Panc1 (cell line): ENCODE data around the gene ADAMTS1. TPM values are rescaled to one million over a fixed set of nuclear protein-coding genes. Genes with fewer than 3 reads are reported as not detected.

ENCODE experiments used
- ATAC-seq: fragments of 200-7000 bp; cut with Tn5 transposase; 2 replicates; pipeline ENCODE4 v1.9.1; 2020; ENCODE audit warnings: mild to moderate bottlenecking, moderate library complexity
- BruUV-seq: library from RNA; stranded (reverse); fragments of 400-500 nt; replicated peaks from 2 replicates; lab custom pipeline; 2021; lab: Mats Ljungman, UMichigan
- CTCF ChIA-PET: fragments of 300-600 bp; sonication (Branson Sonifier 250); formaldehyde crosslinking; loops from one replicate; lab custom pipeline; 2022; ENCODE audit warnings: antibody characterized with exemption; lab: Charles Lee
- POLR2A ChIA-PET: fragments of 300-600 bp; sonication (Branson Sonifier 250); formaldehyde crosslinking; loops from one replicate; lab custom pipeline; 2022; ENCODE audit warnings: antibody characterized with exemption; lab: Charles Lee
- DNase-seq: peaks from one replicate; pipeline ENCODE4 v3.0.0-alpha.2; 2010; ENCODE audit warnings: low read depth, low spot score
- H3K27ac ChIP-seq: 2 replicates; pipeline ENCODE4 v1.5.1; 2011; ENCODE audit warnings: mild to moderate bottlenecking, low read length, inconsistent platforms
- H3K27me3 ChIP-seq: fragments of 200-500 bp; sonication (Bioruptor generic); 2 replicates; pipeline ENCODE4 v1.6.0; 2014; ENCODE audit warnings: low read length, inconsistent platforms; ENCODE audit not compliant: control insufficient read depth, insufficient read depth
- H3K36me3 ChIP-seq: fragments of 200-500 bp; sonication (Bioruptor generic); 2 replicates; pipeline ENCODE4 v1.5.1; 2014; ENCODE audit warnings: inconsistent platforms, mild to moderate bottlenecking, low read length, moderate library complexity; ENCODE audit not compliant: control insufficient read depth, insufficient read depth
- H3K4me1 ChIP-seq: 2 replicates; pipeline ENCODE4 v1.5.1; 2011; ENCODE audit warnings: inconsistent platforms, mild to moderate bottlenecking, low read length, moderate library complexity; ENCODE audit not compliant: control insufficient read depth, insufficient read depth
- H3K4me3 ChIP-seq, 2 experiments: 2 replicates each; pipeline ENCODE4 v1.5.1; 2011 to 2012; ENCODE audit warnings: low read depth in 2 of 2, low read length in 2 of 2, mild to moderate bottlenecking in 2 of 2, inconsistent platforms in 1 of 2, moderate library complexity in 1 of 2
- H3K9me3 ChIP-seq: fragments of 200-500 bp; sonication (Bioruptor generic); 2 replicates; pipeline ENCODE4 v1.5.1; 2014; ENCODE audit warnings: low read depth, mild to moderate bottlenecking, inconsistent platforms, low read length, moderate library complexity; ENCODE audit not compliant: control insufficient read depth, insufficient read depth
- CTCF ChIP-seq: fragments of 450-650 bp; IDR thresholded peaks from 2 replicates; pipeline ENCODE4 v1.5.1; 2017; ENCODE audit warnings: mild to moderate bottlenecking
- POLR2AphosphoS5 ChIP-seq: IDR thresholded peaks from 2 replicates; pipeline ENCODE4 v1.6.1; 2012; ENCODE audit warnings: mild to moderate bottlenecking, low read depth, low read length, moderate library complexity
- REST ChIP-seq, 2 experiments: IDR thresholded peaks; 2 replicates each; pipeline ENCODE4 v1.6.1; 2011 to 2012; ENCODE audit warnings: low read depth in 2 of 2, control low read depth in 1 of 2, low read length in 1 of 2, mild to moderate bottlenecking in 1 of 2, moderate library complexity in 1 of 2; ENCODE audit not compliant: insufficient read depth in 1 of 2
- SIN3A ChIP-seq: IDR thresholded peaks from 2 replicates; pipeline ENCODE4 v1.6.1; 2012; ENCODE audit warnings: low read depth, mild to moderate bottlenecking, low read length, moderate library complexity, borderline replicate concordance; ENCODE audit not compliant: insufficient read depth
- TCF7L2 ChIP-seq: IDR thresholded peaks from 2 replicates; pipeline ENCODE4 v1.6.1; 2011; ENCODE audit warnings: mild to moderate bottlenecking, low read depth, low read length, inconsistent platforms
- in situ Hi-C: cut with HindIII; loops from 2 replicates; pipeline ENCODE4 v1.10.0; 2016; ENCODE audit warnings: low sequenced_read_pairs, low pct_unique_long_range_greater_than_20kb
- intact Hi-C: fragments of 100-400 bp; cut with micrococcal nuclease; formaldehyde crosslinking; loops from one replicate; pipeline ENCODE4 v1.10.0; 2022; ENCODE audit not compliant: unreplicated experiment
- total RNA-seq: library from RNA; stranded (reverse); gene quantifications from one replicate; pipeline ENCODE4 v1.2.1, GENCODE V29; 2021; ENCODE audit not compliant: unreplicated experiment

Gene ADAMTS1
- total RNA-seq, 1 experiment from 2014 or later, result 3.3 TPM

GRCh38 chr21:26819740-26820324, 25.4 kb downstream of the ADAMTS1 start:
- CTCF ChIA-PET, result no interaction called here
- no peaks in the 10 kb centered on the region for H3K4me1 ChIP-seq
- H3K27ac ChIP-seq, result no peak overlapping the region
- H3K27me3 ChIP-seq, result no peaks in the 10 kb centered on the region
- H3K9me3 ChIP-seq, result no peaks in the 10 kb centered on the region
- H3K36me3 ChIP-seq, result no peaks in the 10 kb centered on the region; the same call in 1 of the 2 replicates
- intact Hi-C loops (no loop called here), in situ Hi-C loops (no loop called here)
- ATAC-seq, result no peak
- no peak overlapping the region for H3K4me3 ChIP-seq
- no TSS peak for BruUV-seq
- TF ChIP-seq CTCF (no peak), POLR2AphosphoS5 (no peak), REST (IDR thresholded peaks at IDR 0.05; ENCODE audit: insufficient read depth in 1 of 2, low read depth in 2 of 2, low read length in 1 of 2) (no peak), SIN3A (no peak)
- POLR2A ChIA-PET, result no interaction called here
- no peak for DNase-seq

- no TSS peak for BruUV-seq
Measured at GRCh38 chr21:26818906-26819305, 26.3 kb downstream of the ADAMTS1 start.

More at GRCh38 chr21:26818906-26819305, 26.3 kb downstream of the ADAMTS1 start:
- in situ Hi-C loops, result no loop called here
- no peak for ATAC-seq
- Histone ChIP-seq H3K27me3 (no peaks in the 10 kb centered on the region), H3K27ac (no peak overlapping the region), H3K4me3 (no peak overlapping the region), H3K36me3 (no peaks in the 10 kb centered on the region; the same call in 1 of the 2 replicates), H3K4me1 (no peaks in the 10 kb centered on the region), H3K9me3 (no peaks in the 10 kb centered on the region)
- no peak for DNase-seq
- TF ChIP-seq SIN3A, result no peak
- no peak for TF ChIP-seq POLR2AphosphoS5
- TF ChIP-seq CTCF, result no peak
- TF ChIP-seq REST (IDR thresholded peaks at IDR 0.05; ENCODE audit: insufficient read depth in 1 of 2, low read depth in 2 of 2, low read length in 1 of 2), result no peak
- no peak for TF ChIP-seq TCF7L2
- POLR2A ChIA-PET, result no interaction called here
- CTCF ChIA-PET, result no interaction called here
- intact Hi-C loops, result no loop called here
